NB4 (cell line): Measurements from ENCODE around the gene DLX4.

Experiments used
- CTCF ChIP-seq: IDR thresholded peaks from one replicate; pipeline ENCODE4 v1.5.1; 2012; ENCODE audit warnings: low read depth, low read length
- MAX ChIP-seq: IDR thresholded peaks from 2 replicates; pipeline ENCODE4 v1.6.1; 2011; ENCODE audit warnings: low read depth, low read length
- MYC ChIP-seq: IDR thresholded peaks from 2 replicates; pipeline ENCODE4 v1.6.1; 2011; ENCODE audit warnings: low read depth, low read length
- POLR2A ChIP-seq: IDR thresholded peaks from 2 replicates; pipeline ENCODE4 v1.6.1; 2011; ENCODE audit warnings: mild to moderate bottlenecking; ENCODE audit not compliant: insufficient read length; ENCODE audit errors: extremely low read depth

- TF ChIP-seq CTCF (no peak), POLR2A (no peak), MYC (no peak), MAX (no peak)
Observed at GRCh38 chr17:49924589-49924988, 44.4 kb upstream of the DLX4 start.
